Neural cell (in vitro differentiated cells): ENCODE measurements around the gene RAB34. TPM values are rescaled to one million over a fixed set of nuclear protein-coding genes. Genes with fewer than 3 reads are reported as not detected.
"Not testable (repeated sequence)": the region's sequence is repeated elsewhere in the genome, so short reads cannot be mapped to it uniquely, and the experiment has no call there.

Experiments
- H2AFZ ChIP-seq: fragments of 200-600, 300-800 bp; sonication (generic), shearing (Covaris generic); 2 replicates; pipeline ENCODE4 v1.6.0; 2014; ENCODE audit warnings: low read depth, mild to moderate bottlenecking, antibody characterized with exemption, low read length, moderate library complexity
- H3F3A ChIP-seq: fragments of 200-600 bp; shearing (Covaris generic); 2 replicates; pipeline ENCODE4 v1.6.1; 2016; ENCODE audit warnings: mild to moderate bottlenecking, moderate library complexity, mixed read lengths, antibody characterized with exemption, low read length; ENCODE audit not compliant: insufficient read depth, poor library complexity, severe bottlenecking
- H3K27ac ChIP-seq: fragments of 200-600, 300-800 bp; sonication (generic), shearing (Covaris generic); 2 replicates; pipeline ENCODE4 v1.5.1; 2014; ENCODE audit warnings: mild to moderate bottlenecking, low read length, moderate library complexity
- H3K27me3 ChIP-seq: fragments of 300-800, 200-600 bp; sonication (generic), shearing (Covaris generic); 2 replicates; pipeline ENCODE4 v1.6.0; 2014; ENCODE audit warnings: mild to moderate bottlenecking, low read depth, low read length, moderate library complexity; ENCODE audit not compliant: insufficient read depth
- H3K36me3 ChIP-seq: fragments of 300-800, 200-600 bp; sonication (generic), shearing (Covaris generic); 2 replicates; pipeline ENCODE4 v1.5.1; 2014; ENCODE audit warnings: mild to moderate bottlenecking, antibody characterized with exemption, low read length, moderate library complexity; ENCODE audit not compliant: insufficient read depth
- H3K4me2 ChIP-seq: fragments of 300-800, 200-600 bp; sonication (generic), shearing (Covaris generic); 2 replicates; pipeline ENCODE4 v1.6.0; 2014; ENCODE audit warnings: mild to moderate bottlenecking, low read length
- H3K4me3 ChIP-seq: fragments of 300-800, 200-600 bp; sonication (generic), shearing (Covaris generic); 2 replicates; pipeline ENCODE4 v1.5.1; 2014; ENCODE audit warnings: mild to moderate bottlenecking, low read length, moderate library complexity
- H3K79me2 ChIP-seq: fragments of 200-600 bp; shearing (Covaris generic); replicated peaks from 2 replicates; pipeline ENCODE4 v1.6.0; 2014; ENCODE audit warnings: mild to moderate bottlenecking, low read length, moderate library complexity; ENCODE audit not compliant: insufficient read depth
- H3K9ac ChIP-seq: fragments of 300-800, 200-600 bp; sonication (generic), shearing (Covaris generic); 2 replicates; pipeline ENCODE4 v1.6.1; 2016; ENCODE audit warnings: mild to moderate bottlenecking, low read length, mixed read lengths
- H3K9me2 ChIP-seq: fragments of 200-600 bp; shearing (Covaris generic); 2 replicates; pipeline ENCODE4 v1.6.1; 2016; ENCODE audit warnings: mild to moderate bottlenecking, low read length, mixed read lengths; ENCODE audit not compliant: insufficient read depth
- H3K9me3 ChIP-seq: fragments of 200-600, 300-800 bp; sonication (generic), shearing (Covaris generic); 2 replicates; pipeline ENCODE4 v1.6.1; 2016; ENCODE audit warnings: mild to moderate bottlenecking, mixed run types, low read length, moderate library complexity, mixed read lengths
- H4K20me1 ChIP-seq: fragments of 200-600 bp; shearing (Covaris generic); 2 replicates; pipeline ENCODE4 v1.6.1; 2016; ENCODE audit warnings: mild to moderate bottlenecking, mixed run types; ENCODE audit not compliant: insufficient read depth
- EP300 ChIP-seq: fragments of 450-650 bp; conservative IDR thresholded peaks from 2 replicates; pipeline ENCODE4 v1.6.1; 2014; ENCODE audit warnings: antibody characterized with exemption, mild to moderate bottlenecking, moderate library complexity; ENCODE audit not compliant: poor library complexity, severe bottlenecking
- EZH2 ChIP-seq: fragments of 200-600, 300-800 bp; shearing (Covaris generic), sonication (generic); IDR thresholded peaks from 2 replicates; pipeline ENCODE4 v1.6.1; 2014; ENCODE audit warnings: antibody characterized with exemption, low read length, borderline replicate concordance, mild to moderate bottlenecking; ENCODE audit not compliant: insufficient read depth, poor library complexity, severe bottlenecking
- MXI1 ChIP-seq: fragments of 450-650 bp; conservative IDR thresholded peaks from 2 replicates; pipeline ENCODE4 v1.6.1; 2014; ENCODE audit warnings: antibody characterized with exemption, mild to moderate bottlenecking; ENCODE audit not compliant: poor library complexity, severe bottlenecking
- POLR2AphosphoS5 ChIP-seq: IDR thresholded peaks from 2 replicates; pipeline ENCODE4 v1.6.1; 2012
- RAD21 ChIP-seq: fragments of 450-650 bp; conservative IDR thresholded peaks from 2 replicates; pipeline ENCODE4 v1.6.1; 2014; ENCODE audit warnings: antibody characterized with exemption, mild to moderate bottlenecking, moderate library complexity
- SMC3 ChIP-seq: fragments of 450-650 bp; conservative IDR thresholded peaks from 2 replicates; pipeline ENCODE4 v1.6.1; 2014; ENCODE audit warnings: antibody characterized with exemption, mild to moderate bottlenecking, moderate library complexity; ENCODE audit not compliant: poor library complexity
- TAF1 ChIP-seq: IDR thresholded peaks from 2 replicates; pipeline ENCODE4 v1.6.1; 2012; ENCODE audit warnings: low read depth
- polyA plus RNA-seq: library from polyadenylated mRNA; depleted of rRNA; stranded (reverse); fragments of >200 nt; gene quantifications from 2 replicates; pipeline ENCODE4 v1.2.3, GENCODE V29; 2014
- TF ChIP-seq, protein P1 (sequence below): fragments of 450-650 bp; IDR thresholded peaks from 2 replicates; pipeline ENCODE4 v1.5.1; 2014; ENCODE audit warnings: antibody characterized with exemption, mild to moderate bottlenecking, moderate library complexity; ENCODE audit not compliant: poor library complexity, severe bottlenecking
- TF ChIP-seq, protein P2 (sequence below): IDR thresholded peaks from 2 replicates; pipeline ENCODE4 v1.6.1; 2012; ENCODE audit warnings: borderline replicate concordance

The RAB34 gene
- polyA plus RNA-seq, 1 donor from 2014 or later, result 9.3 TPM

DNA sequence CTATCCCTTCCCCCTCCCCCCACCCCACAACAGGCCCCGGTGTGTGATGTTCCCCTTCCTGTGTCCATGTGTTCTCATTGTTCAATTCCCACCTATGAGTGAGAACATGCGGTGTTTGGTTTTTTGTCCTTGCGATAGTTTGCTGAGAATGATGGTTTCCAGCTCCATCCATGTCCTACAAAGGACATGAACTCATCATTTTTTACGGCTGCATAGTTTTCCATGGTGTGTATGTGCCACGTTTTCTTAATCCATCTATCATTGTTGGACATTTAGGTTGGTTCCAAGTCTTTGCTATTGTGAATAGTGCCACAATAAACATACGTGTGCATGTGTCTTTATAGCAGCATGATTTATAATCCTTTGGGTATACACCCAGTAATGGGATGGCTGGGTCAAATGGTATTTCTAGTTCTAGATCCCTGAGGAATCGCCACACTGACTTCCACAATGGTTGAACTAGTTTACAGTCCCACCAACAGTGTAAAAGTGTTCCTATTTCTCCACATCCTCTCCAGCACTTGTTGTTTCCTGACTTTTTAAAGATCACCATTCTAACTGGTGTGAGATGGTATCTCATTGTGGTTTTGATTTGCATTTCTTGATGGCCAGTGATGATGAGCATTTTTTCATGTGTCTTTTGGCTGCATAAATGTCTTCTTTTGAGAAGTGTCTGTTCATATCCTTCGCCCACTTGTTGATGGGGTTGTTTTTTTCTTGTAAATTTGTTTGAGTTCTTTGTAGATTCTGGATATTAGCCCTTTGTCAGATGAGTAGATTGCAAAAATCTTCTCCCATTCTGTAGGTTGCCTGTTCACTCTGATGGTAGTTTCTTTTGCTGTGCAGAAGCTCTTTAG is 18.5 kb upstream of the RAB34 start:
- H3K9ac ChIP-seq, H3K4me2 ChIP-seq, H3F3A ChIP-seq, H2AFZ ChIP-seq, H3K27ac ChIP-seq, H3K9me2 ChIP-seq, H4K20me1 ChIP-seq, H3K9me3 ChIP-seq, H3K4me3 ChIP-seq, H3K79me2 ChIP-seq, H3K36me3 ChIP-seq, H3K27me3 ChIP-seq: not testable (repeated sequence)

DNA sequence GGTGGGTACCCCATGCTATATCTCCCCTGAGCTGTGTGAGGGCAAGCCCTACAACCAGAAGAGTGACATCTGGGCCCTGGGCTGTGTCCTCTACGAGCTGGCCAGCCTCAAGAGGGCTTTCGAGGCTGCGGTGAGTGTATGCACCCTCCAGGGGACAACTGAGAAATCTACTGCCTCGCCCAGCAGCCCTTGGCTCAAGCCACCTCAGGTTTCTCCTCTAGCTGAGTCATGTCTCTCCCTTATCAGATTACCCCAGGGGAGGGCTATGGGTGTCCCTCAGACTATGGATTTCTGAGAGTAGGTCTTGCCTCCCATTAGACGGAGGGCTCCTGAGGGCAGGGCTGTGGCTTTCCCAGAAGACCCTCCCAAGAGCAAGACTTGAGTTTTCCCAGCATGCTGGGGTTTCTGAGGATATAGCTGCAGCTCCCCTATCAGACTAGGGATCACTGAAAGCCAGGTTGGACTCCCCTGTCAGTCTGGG is 17.6 kb upstream of the RAB34 start:
- Histone ChIP-seq H3K4me2 (no peak overlapping the region), H3K27ac (no peak overlapping the region), H3K9me2 (no peaks in the 10 kb centered on the region), H3K27me3 (no peaks in the 10 kb centered on the region), H3K4me3 (no peak overlapping the region), H2AFZ (no peak overlapping the region), H3F3A (no peaks in the 10 kb centered on the region), H3K79me2 (no peaks in the 10 kb centered on the region), H3K36me3 (no peaks in the 10 kb centered on the region), H3K9ac (no peak overlapping the region), H4K20me1 (no peaks in the 10 kb centered on the region), H3K9me3 (no peaks in the 10 kb centered on the region)
- TF ChIP-seq POLR2AphosphoS5 (no peak), MXI1 (no peak), RAD21 (no peak), TAF1 (no peak), SMC3 (no peak), EP300 (no peak)
- TF ChIP-seq, protein P1, sequence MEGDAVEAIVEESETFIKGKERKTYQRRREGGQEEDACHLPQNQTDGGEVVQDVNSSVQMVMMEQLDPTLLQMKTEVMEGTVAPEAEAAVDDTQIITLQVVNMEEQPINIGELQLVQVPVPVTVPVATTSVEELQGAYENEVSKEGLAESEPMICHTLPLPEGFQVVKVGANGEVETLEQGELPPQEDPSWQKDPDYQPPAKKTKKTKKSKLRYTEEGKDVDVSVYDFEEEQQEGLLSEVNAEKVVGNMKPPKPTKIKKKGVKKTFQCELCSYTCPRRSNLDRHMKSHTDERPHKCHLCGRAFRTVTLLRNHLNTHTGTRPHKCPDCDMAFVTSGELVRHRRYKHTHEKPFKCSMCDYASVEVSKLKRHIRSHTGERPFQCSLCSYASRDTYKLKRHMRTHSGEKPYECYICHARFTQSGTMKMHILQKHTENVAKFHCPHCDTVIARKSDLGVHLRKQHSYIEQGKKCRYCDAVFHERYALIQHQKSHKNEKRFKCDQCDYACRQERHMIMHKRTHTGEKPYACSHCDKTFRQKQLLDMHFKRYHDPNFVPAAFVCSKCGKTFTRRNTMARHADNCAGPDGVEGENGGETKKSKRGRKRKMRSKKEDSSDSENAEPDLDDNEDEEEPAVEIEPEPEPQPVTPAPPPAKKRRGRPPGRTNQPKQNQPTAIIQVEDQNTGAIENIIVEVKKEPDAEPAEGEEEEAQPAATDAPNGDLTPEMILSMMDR, result no peak

DNA sequence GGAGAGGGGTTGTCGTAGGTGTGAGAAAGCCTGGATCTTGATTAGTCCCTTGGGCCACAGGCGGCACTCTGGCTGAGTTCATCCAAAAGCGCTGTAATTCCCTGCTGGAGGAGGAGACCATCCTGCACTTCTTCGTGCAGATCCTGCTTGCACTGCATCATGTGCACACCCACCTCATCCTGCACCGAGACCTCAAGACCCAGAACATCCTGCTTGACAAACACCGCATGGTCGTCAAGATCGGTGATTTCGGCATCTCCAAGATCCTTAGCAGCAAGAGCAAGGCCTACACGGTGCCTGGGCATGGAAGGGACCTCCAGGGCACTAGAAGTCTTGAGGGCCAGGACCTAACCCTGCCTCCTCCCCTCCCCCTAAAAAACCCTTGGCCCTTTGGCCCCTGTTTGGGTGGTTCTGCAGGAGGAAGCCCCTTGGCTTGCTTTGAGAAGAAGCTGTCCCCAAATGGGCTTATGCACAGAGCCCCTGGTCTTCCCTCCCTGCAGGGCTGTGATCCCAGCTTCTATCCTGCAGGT is 17.1 kb upstream of the RAB34 start:
- Histone ChIP-seq H3F3A (no peaks in the 10 kb centered on the region), H3K9me2 (no peaks in the 10 kb centered on the region), H3K4me2 (no peak overlapping the region), H2AFZ (no peak overlapping the region), H3K79me2 (no peaks in the 10 kb centered on the region), H4K20me1 (no peaks in the 10 kb centered on the region), H3K9me3 (no peaks in the 10 kb centered on the region), H3K4me3 (no peak overlapping the region), H3K9ac (no peak overlapping the region), H3K36me3 (no peaks in the 10 kb centered on the region), H3K27ac (no peak overlapping the region), H3K27me3 (no peaks in the 10 kb centered on the region)
- TF ChIP-seq POLR2AphosphoS5 (no peak), EP300 (no peak), TAF1 (no peak), MXI1 (no peak), EZH2 (no peak), RAD21 (no peak)
- TF ChIP-seq, protein P2, sequence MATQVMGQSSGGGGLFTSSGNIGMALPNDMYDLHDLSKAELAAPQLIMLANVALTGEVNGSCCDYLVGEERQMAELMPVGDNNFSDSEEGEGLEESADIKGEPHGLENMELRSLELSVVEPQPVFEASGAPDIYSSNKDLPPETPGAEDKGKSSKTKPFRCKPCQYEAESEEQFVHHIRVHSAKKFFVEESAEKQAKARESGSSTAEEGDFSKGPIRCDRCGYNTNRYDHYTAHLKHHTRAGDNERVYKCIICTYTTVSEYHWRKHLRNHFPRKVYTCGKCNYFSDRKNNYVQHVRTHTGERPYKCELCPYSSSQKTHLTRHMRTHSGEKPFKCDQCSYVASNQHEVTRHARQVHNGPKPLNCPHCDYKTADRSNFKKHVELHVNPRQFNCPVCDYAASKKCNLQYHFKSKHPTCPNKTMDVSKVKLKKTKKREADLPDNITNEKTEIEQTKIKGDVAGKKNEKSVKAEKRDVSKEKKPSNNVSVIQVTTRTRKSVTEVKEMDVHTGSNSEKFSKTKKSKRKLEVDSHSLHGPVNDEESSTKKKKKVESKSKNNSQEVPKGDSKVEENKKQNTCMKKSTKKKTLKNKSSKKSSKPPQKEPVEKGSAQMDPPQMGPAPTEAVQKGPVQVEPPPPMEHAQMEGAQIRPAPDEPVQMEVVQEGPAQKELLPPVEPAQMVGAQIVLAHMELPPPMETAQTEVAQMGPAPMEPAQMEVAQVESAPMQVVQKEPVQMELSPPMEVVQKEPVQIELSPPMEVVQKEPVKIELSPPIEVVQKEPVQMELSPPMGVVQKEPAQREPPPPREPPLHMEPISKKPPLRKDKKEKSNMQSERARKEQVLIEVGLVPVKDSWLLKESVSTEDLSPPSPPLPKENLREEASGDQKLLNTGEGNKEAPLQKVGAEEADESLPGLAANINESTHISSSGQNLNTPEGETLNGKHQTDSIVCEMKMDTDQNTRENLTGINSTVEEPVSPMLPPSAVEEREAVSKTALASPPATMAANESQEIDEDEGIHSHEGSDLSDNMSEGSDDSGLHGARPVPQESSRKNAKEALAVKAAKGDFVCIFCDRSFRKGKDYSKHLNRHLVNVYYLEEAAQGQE, result no peak
- TF ChIP-seq, protein P1, result no peak
